H1 (cell line): ENCODE measurements around the gene SNAP25. TPM values are rescaled to one million over a fixed set of nuclear protein-coding genes. Genes with fewer than 3 reads are reported as not detected.

Source experiments
- CTCF ChIA-PET: fragments of 300-600 bp; sonication (Branson Sonifier 250); formaldehyde crosslinking; loops from one replicate; lab custom pipeline; 2021; ENCODE audit not compliant: partially characterized antibody; lab: Charles Lee
- POLR2A ChIA-PET: fragments of 300-600 bp; sonication (Branson Sonifier 250); formaldehyde crosslinking; loops from one replicate; lab custom pipeline; 2021; ENCODE audit warnings: inconsistent platforms; ENCODE audit not compliant: partially characterized antibody; lab: Charles Lee
- DNase-seq, 2 experiments: peaks; one replicate each; pipeline versions ENCODE4 v3.0.0 to v3.0.0-alpha.2; 2010 to 2022; ENCODE audit warnings: low spot score in 2 of 2, low read depth in 1 of 2, mixed read lengths in 1 of 2
- FAIRE-seq: peaks from 2 replicates; lab custom pipeline; 2011; peaks lifted over from hg19 to GRCh38; lab: Jason Lieb, UNC
- H2AFZ ChIP-seq: 2 replicates; pipeline ENCODE4 v1.8.1; 2012; ENCODE audit warnings: low read length, inconsistent platforms
- H2AK5ac ChIP-seq: 2 replicates; pipeline ENCODE4 v1.6.1; 2013; ENCODE audit warnings: low read depth, low read length
- H2BK120ac ChIP-seq: replicated peaks from 2 replicates; pipeline ENCODE3; 2013; ENCODE audit warnings: low read depth, low read length, inconsistent platforms
- H2BK12ac ChIP-seq: 2 replicates; pipeline ENCODE4 v1.6.1; 2013; ENCODE audit warnings: low read depth, low read length
- H2BK15ac ChIP-seq: 2 replicates; pipeline ENCODE4 v1.6.1; 2013; ENCODE audit warnings: low read length
- H2BK20ac ChIP-seq: 2 replicates; pipeline ENCODE4 v1.6.1; 2013; ENCODE audit warnings: low read length
- H2BK5ac ChIP-seq: 2 replicates; pipeline ENCODE4 v1.6.1; 2013; ENCODE audit warnings: low read depth, low read length
- H3K14ac ChIP-seq: 2 replicates; pipeline ENCODE4 v1.6.1; 2013; ENCODE audit warnings: inconsistent platforms; ENCODE audit not compliant: insufficient read length
- H3K18ac ChIP-seq: 2 replicates; pipeline ENCODE4 v1.6.1; 2013; ENCODE audit warnings: low read length; ENCODE audit errors: extremely low read depth
- H3K23ac ChIP-seq: 2 replicates; pipeline ENCODE4 v1.6.1; 2013; ENCODE audit warnings: inconsistent platforms; ENCODE audit not compliant: insufficient read length
- H3K23me2 ChIP-seq: 2 replicates; pipeline ENCODE4 v1.6.1; 2013; ENCODE audit warnings: low read depth, low read length
- H3K27ac ChIP-seq: 2 replicates; pipeline ENCODE4 v1.6.1; 2011; ENCODE audit warnings: low read depth, low read length, inconsistent platforms
- H3K27me3 ChIP-seq, 4 experiments: replicated peaks in 1 of 4; 1 replicate in 1 of 4; 2 replicates in 3 of 4; pipeline versions ENCODE4 v1.6.1 to v1.8.1; 2011 to 2013; ENCODE audit warnings: low read length in 3 of 4, mild to moderate bottlenecking in 3 of 4, inconsistent platforms in 2 of 4, mixed read lengths in 2 of 4, moderate library complexity in 1 of 4; ENCODE audit not compliant: control insufficient read depth in 3 of 4, insufficient read depth in 3 of 4; ENCODE audit errors: extremely low read depth in 1 of 4
- H3K36me3 ChIP-seq, 4 experiments: 2 replicates each; pipeline versions ENCODE4 v1.6.1 to v1.8.1; 2011 to 2013; ENCODE audit warnings: mild to moderate bottlenecking in 4 of 4, low read length in 3 of 4, moderate library complexity in 2 of 4, control low read depth in 1 of 4, inconsistent platforms in 1 of 4; ENCODE audit not compliant: insufficient read depth in 4 of 4, control insufficient read depth in 2 of 4
- H3K4ac ChIP-seq: replicated peaks from 2 replicates; pipeline ENCODE3; 2013; ENCODE audit warnings: low read length, low read depth, mixed read lengths, inconsistent platforms; ENCODE audit not compliant: insufficient read length
- H3K4me1 ChIP-seq, 4 experiments: replicated peaks in 1 of 4; 1 replicate in 1 of 4; 2 replicates in 3 of 4; pipeline versions ENCODE4 v1.6.1 to v1.8.1; 2011 to 2013; ENCODE audit warnings: low read length in 3 of 4, inconsistent platforms in 2 of 4, mixed read lengths in 1 of 4; ENCODE audit not compliant: insufficient read depth in 4 of 4, control insufficient read depth in 3 of 4
- H3K4me2 ChIP-seq, 2 experiments: 2 replicates each; pipeline versions ENCODE4 v1.6.1 to v1.8.1; 2011 to 2013; ENCODE audit warnings: low read depth in 2 of 2, low read length in 2 of 2, control low read depth in 1 of 2, inconsistent platforms in 1 of 2, mild to moderate bottlenecking in 1 of 2; ENCODE audit not compliant: insufficient read depth in 1 of 2
- H3K4me3 ChIP-seq, 4 experiments: fragments of 200-600, 300-600 bp in 1 of 4; sonication (generic), shearing (Covaris generic), sonication (Bioruptor Twin) in 1 of 4; 2 replicates each; pipeline versions ENCODE4 v1.5.1 to v1.8.1; 2011 to 2016; ENCODE audit warnings: low read length in 4 of 4, low read depth in 3 of 4, control low read depth in 2 of 4, inconsistent platforms in 2 of 4, mild to moderate bottlenecking in 2 of 4, mixed read lengths in 1 of 4, moderate library complexity in 1 of 4; ENCODE audit not compliant: insufficient read depth in 2 of 4; ENCODE audit errors: extremely low read depth in 1 of 4
- H3K56ac ChIP-seq: replicated peaks from 2 replicates; pipeline ENCODE3; 2013; ENCODE audit warnings: low read depth, mild to moderate bottlenecking, mixed read lengths, low read length, inconsistent platforms; ENCODE audit not compliant: insufficient read length
- H3K79me1 ChIP-seq: 2 replicates; pipeline ENCODE4 v1.6.1; 2013; ENCODE audit warnings: low read depth, low read length, control low read depth
- H3K79me2 ChIP-seq, 2 experiments: 2 replicates each; pipeline versions ENCODE4 v1.6.1 to v1.8.1; 2012 to 2013; ENCODE audit warnings: low read length in 2 of 2, mild to moderate bottlenecking in 2 of 2, inconsistent platforms in 1 of 2; ENCODE audit not compliant: insufficient read depth in 2 of 2, control insufficient read depth in 1 of 2
- H3K9ac ChIP-seq, 4 experiments: replicated peaks in 1 of 4; 1 replicate in 1 of 4; 2 replicates in 3 of 4; pipeline versions ENCODE4 v1.6.1 to v1.8.1; 2011 to 2013; ENCODE audit warnings: low read depth in 3 of 4, low read length in 3 of 4, control low read depth in 2 of 4, mild to moderate bottlenecking in 2 of 4, moderate library complexity in 2 of 4, inconsistent platforms in 1 of 4; ENCODE audit errors: extremely low read depth in 1 of 4
- H3K9me3 ChIP-seq, 2 experiments: 2 replicates each; pipeline versions ENCODE4 v1.6.1 to v1.8.1; 2012 to 2013; ENCODE audit warnings: mild to moderate bottlenecking in 2 of 2, moderate library complexity in 2 of 2, control low read depth in 1 of 2, inconsistent platforms in 1 of 2, low read depth in 1 of 2, low read length in 1 of 2, mixed read lengths in 1 of 2; ENCODE audit not compliant: insufficient read depth in 2 of 2
- H4K20me1 ChIP-seq, 2 experiments: replicated peaks in 1 of 2; 2 replicates each; pipeline versions ENCODE3 to v1.8.1; 2011 to 2013; ENCODE audit warnings: inconsistent platforms in 2 of 2, low read length in 2 of 2, mild to moderate bottlenecking in 1 of 2; ENCODE audit not compliant: insufficient read depth in 2 of 2, control insufficient read depth in 1 of 2
- H4K5ac ChIP-seq: 2 replicates; pipeline ENCODE4 v1.6.1; 2013; ENCODE audit warnings: low read length, low read depth, mixed read lengths, inconsistent platforms; ENCODE audit not compliant: insufficient read length
- H4K8ac ChIP-seq: 2 replicates; pipeline ENCODE4 v1.8.0; 2013; ENCODE audit warnings: mild to moderate bottlenecking, moderate library complexity, low read length, inconsistent platforms; ENCODE audit not compliant: insufficient read depth; ENCODE audit errors: extremely low read depth
- H4K91ac ChIP-seq: replicated peaks from 2 replicates; pipeline ENCODE3; 2013; ENCODE audit warnings: low read length, mixed read lengths, inconsistent platforms; ENCODE audit not compliant: insufficient read length
- EZH2 ChIP-seq: fragments of 200-600 bp; sonication (generic); IDR thresholded peaks from 2 replicates; pipeline ENCODE4 v1.7.1; 2012; ENCODE audit warnings: low read depth, mild to moderate bottlenecking, moderate library complexity, low read length, inconsistent platforms; ENCODE audit not compliant: severe bottlenecking
- POLR2AphosphoS5 ChIP-seq: IDR thresholded peaks from 2 replicates; pipeline ENCODE4 v1.6.1; 2011; ENCODE audit warnings: low read depth, low read length
- SUZ12 ChIP-seq: fragments of 200-600 bp; sonication (generic); IDR thresholded peaks from 2 replicates; pipeline ENCODE4 v1.6.1; 2012; ENCODE audit warnings: mild to moderate bottlenecking, inconsistent platforms, low read length, moderate library complexity, mixed read lengths
- WGBS, 2 experiments: shearing (Covaris generic) in 1 of 2; methylation state at CpG; one replicate each; pipeline versions ENCODE4 v1.1.6 to v1.1.7; 2013 to 2015; ENCODE audit warnings: low lambda C conversion rate in 2 of 2, mixed read lengths in 2 of 2, inconsistent platforms in 1 of 2, low coverage in 1 of 2, missing lambda C conversion rate in 1 of 2; ENCODE audit not compliant: insufficient replicate concordance in 2 of 2, insufficient coverage in 1 of 2, insufficient read length in 1 of 2; ENCODE audit errors: extremely low coverage in 1 of 2, missing lambda C conversion rate in 1 of 2; 5-methylcytosine and 5-hydroxymethylcytosine counted together
- polyA plus RNA-seq, 7 experiments: library from polyadenylated mRNA; depleted of rRNA in 3 of 7; stranded (reverse) in 5 of 7; unstranded in 2 of 7; fragments of >200 nt in 5 of 7; fragments of 200-250 nt in 2 of 7; gene quantifications; 1 replicate in 5 of 7; 2 replicates in 1 of 7; 4 replicates in 1 of 7; pipeline versions ENCODE4 v1.2.1 to v1.2.3, GENCODE V29; 2011 to 2013; ENCODE audit warnings: missing spikeins in 2 of 7, mixed read lengths in 2 of 7
- total RNA-seq: library from RNA; stranded (reverse); fragmentation: NEBNext Ultra II Directional; extraction: Animal tissue kit (Norgen Biotek cat#: 25700); gene quantifications from 2 replicates; pipeline ENCODE4 v1.2.1, GENCODE V29; 2021
- TF ChIP-seq, protein P1 (sequence below): IDR thresholded peaks from 2 replicates; pipeline ENCODE4 v1.6.1; 2012; ENCODE audit warnings: low read length, inconsistent platforms
- TF ChIP-seq, protein P2 (sequence below): IDR thresholded peaks from 2 replicates; pipeline ENCODE4 v1.6.1; 2011; ENCODE audit warnings: low read length, improper control_type of control experiment

The SNAP25 gene
- total and polyA plus RNA-seq, 2 of the 8 experiments (the other 6 are each of a cell fraction or from before 2014, with no cell fraction given): 0.51 to 0.52 TPM

DNA sequence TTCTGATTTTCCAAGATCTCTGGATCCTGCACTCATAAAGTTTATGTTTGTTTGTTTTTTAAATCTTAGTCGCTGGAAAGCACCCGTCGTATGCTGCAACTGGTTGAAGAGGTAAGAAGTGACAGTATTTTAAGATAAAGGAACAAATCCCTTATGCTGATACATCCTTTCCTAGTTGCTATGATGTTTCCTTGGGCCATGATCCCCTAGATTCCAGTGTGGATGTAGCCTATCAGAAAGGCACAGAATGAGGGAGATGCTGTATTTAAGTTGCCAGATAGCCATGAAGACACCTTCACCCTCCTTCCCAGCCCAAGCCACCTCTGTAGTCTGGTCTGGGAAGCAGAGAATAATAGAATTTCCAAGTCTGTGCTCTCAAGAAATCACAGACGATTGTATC lies 59.0 kb downstream of the SNAP25 start:
- no peak for DNase-seq
- CTCF ChIA-PET: no interaction called here
- no peaks in the 10 kb centered on the region for H3K36me3 ChIP-seq
- H3K4me1 ChIP-seq: peaks cover 1 to 8% (median 6%) of the 10 kb centered on the region in 4 experiments; a peak in 6 of 7 replicates
- no peak overlapping the region for H2AK5ac ChIP-seq
- no peaks in the 10 kb centered on the region for H3K9me3 ChIP-seq
- H3K23me2 ChIP-seq: no peaks in the 10 kb centered on the region
- TF ChIP-seq EZH2: no peak
- no peak for TF ChIP-seq SUZ12
- TF ChIP-seq, protein P1, sequence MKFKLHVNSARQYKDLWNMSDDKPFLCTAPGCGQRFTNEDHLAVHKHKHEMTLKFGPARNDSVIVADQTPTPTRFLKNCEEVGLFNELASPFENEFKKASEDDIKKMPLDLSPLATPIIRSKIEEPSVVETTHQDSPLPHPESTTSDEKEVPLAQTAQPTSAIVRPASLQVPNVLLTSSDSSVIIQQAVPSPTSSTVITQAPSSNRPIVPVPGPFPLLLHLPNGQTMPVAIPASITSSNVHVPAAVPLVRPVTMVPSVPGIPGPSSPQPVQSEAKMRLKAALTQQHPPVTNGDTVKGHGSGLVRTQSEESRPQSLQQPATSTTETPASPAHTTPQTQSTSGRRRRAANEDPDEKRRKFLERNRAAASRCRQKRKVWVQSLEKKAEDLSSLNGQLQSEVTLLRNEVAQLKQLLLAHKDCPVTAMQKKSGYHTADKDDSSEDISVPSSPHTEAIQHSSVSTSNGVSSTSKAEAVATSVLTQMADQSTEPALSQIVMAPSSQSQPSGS: no peak
- no peak for TF ChIP-seq POLR2AphosphoS5
- TF ChIP-seq, protein P2, sequence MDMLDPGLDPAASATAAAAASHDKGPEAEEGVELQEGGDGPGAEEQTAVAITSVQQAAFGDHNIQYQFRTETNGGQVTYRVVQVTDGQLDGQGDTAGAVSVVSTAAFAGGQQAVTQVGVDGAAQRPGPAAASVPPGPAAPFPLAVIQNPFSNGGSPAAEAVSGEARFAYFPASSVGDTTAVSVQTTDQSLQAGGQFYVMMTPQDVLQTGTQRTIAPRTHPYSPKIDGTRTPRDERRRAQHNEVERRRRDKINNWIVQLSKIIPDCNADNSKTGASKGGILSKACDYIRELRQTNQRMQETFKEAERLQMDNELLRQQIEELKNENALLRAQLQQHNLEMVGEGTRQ: no peak
- H2AFZ ChIP-seq: no peak overlapping the region
- H3K79me1 ChIP-seq: no peaks in the 10 kb centered on the region
- POLR2A ChIA-PET: no interaction called here
- no peaks in the 10 kb centered on the region for H3K79me2 ChIP-seq
- 87% methylated on average over 4 of the region's 4 CpGs; no CpG with 5 or more reads in 1 of the 2 experiments for WGBS, 2 experiments
- no peak overlapping the region for H2BK5ac ChIP-seq
- H3K14ac ChIP-seq: no peak overlapping the region
- H2BK12ac ChIP-seq: no peak overlapping the region
- no peaks in the 10 kb centered on the region for H4K20me1 ChIP-seq
- H4K5ac ChIP-seq: no peak overlapping the region
- H3K56ac ChIP-seq: no peak overlapping the region
- H3K27me3 ChIP-seq: no peaks in the 10 kb centered on the region
- H4K8ac ChIP-seq: no peak overlapping the region
- H2BK120ac ChIP-seq: no peak overlapping the region
- no peak overlapping the region for H3K4ac ChIP-seq
- FAIRE-seq: no peak
- no peak overlapping the region for H4K91ac ChIP-seq
- no peak overlapping the region for H3K9ac ChIP-seq
- no peak overlapping the region for H3K18ac ChIP-seq
- no peak overlapping the region for H2BK20ac ChIP-seq
- H3K4me2 ChIP-seq: no peak overlapping the region
- H3K27ac ChIP-seq: no peak overlapping the region
- H3K23ac ChIP-seq: no peak overlapping the region
- no peak overlapping the region for H2BK15ac ChIP-seq
- H3K4me3 ChIP-seq: no peak overlapping the region
